Measurements from ENCODE around the gene THG1L.
A peak's percentile ranks its signal among the peaks of the same experiment; 100 is the strongest.
"Not testable (repeated sequence)": the region's sequence is repeated elsewhere in the genome, so short reads cannot be mapped to it uniquely, and the experiment has no call there.

The THG1L gene
- 8.1 to 10.0 reads per million in 2 donors for total RNA-seq

- DNase-seq: peak; percentile 90 to 99 (median 95)
These were observed at the start of gene THG1L for GRCh38 chr5:157731272-157732129. Gene THG1L, plus strand, starts transcription at chr5:157731420. Its CDS starts 21 bp downstream, at chr5:157731441.

GRCh38 chr5:157682257-157682656, 49.0 kb upstream of the THG1L start:
- DNase-seq: no peak

DNA sequence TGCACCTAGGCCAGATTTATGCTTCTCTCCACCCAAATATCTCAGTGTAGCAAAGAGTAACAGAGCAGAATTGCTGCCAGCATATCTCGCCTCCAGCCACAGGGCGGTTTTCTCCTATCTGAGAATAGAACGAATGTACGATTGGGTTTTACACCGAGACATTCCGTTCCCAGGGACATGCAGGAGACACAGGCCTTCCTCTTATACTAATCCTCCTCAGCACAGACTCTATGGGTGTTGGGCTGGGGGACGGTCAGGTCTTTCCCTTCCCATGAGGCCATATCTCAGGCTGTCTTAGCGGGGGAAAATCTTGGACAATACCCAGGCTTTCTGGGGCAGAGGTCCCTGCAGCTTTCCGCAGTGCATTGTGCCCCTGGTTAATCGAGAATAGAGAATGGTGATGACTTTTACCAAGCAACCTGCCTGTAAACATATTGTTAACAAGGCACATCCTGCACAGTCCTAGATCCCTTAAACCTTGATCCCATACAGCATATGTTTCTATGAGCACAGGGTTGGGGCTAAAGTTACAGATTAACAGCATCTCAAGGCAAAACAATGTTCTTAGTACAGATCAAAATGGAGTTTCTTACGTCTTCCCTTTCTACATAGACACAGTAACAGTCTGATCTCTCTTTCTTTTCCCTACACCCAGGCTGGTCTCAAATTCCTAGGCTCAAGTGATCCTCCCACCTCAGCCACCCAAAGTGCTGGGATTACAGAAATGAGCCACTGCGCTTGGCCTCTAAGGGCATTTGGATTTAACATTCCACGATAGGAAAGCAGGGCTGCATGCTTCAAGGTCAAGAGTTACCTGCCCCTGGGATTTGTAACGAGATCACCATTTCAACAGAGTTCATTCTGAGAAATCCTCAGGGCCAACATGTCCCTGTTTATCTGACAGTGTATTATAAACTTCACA, 44.7 kb upstream of the THG1L start:
- DNase-seq: not testable (repeated sequence)

DNA sequence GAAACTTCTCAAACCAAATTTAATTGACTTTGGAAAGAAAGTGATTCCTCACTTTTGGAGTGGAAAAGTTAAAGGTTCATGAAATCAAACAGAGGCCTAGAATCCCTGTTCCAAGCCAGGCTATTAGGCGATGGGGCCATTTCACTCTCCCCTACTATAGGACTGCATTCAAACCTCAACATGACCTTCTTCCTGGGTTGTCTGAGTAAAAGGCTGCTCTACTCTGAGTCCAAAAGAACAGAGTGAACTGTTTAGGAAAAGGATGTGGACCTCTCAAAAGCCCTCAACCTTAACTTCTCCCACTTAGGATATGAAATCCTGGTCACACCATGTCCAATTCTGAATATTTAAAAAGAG, 44.0 kb upstream of the THG1L start:
- DNase-seq: no peak

DNA sequence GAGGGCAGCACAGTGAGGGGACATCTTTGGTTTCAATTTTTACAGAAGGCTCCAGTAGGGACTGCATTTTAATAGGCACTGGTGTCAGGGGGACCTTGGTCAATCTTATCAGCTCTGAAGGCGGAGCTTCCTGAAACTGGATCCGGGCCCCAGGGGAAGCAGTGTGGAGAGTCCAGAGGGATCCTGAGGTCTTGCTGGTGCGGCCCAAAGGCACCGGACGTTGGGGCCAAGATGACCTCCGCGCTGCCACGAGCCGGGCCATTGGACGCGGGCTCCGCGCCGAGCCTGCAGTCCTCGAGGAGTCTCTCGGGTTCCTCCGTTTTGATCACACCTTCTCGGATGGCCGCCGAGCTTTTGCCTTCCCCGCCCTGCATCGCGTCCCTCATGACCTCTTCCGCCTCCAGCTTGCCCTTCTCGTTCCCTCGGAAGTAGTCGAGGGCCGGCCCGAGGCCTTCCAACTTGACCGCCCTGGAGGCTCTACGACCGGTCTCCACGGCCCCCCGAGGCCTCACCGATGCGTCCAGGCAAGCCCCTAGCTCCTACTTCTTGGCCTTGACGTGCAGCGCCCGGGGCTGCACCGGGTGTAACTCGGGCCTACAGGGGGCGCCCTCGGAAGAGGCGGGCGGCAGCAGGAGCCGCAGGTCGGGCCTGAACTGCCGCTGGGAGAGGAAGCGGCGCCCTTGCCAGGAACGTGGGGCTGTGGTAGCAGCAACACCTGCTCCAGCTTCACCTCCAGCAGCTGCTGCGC, 41.1 kb upstream of the THG1L start:
- peak in 3 of 5 experiments; percentile 18 to 49 (median 22) for DNase-seq

- no peak for DNase-seq
These were observed 40.4 kb upstream of the THG1L start for GRCh38 chr5:157690690-157691433.

DNA sequence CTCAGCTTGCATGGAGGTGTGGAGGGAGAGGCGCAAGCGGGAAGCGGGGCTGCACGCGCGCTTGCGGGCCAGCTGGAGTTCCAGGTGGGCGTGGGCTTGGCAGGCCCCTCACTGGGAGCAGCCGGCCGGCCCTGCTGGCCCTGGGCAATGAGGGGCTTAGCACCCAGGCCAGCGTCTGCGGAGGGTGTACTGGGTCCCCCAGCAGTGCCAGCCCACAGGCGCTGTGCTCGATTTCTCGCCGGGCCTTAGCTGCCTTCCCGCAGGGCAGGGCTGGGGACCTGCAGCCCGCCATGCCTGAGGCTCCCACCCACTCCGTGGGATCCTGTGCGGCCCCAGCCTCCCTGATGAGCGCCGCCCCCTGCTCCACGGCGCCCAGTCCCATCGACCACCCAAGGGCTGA, 37.4 kb upstream of the THG1L start:
- DNase-seq: not testable (repeated sequence)

GRCh38 chr5:157696154-157696553, 35.1 kb upstream of the THG1L start:
- DNase-seq: not testable (repeated sequence)

DNA sequence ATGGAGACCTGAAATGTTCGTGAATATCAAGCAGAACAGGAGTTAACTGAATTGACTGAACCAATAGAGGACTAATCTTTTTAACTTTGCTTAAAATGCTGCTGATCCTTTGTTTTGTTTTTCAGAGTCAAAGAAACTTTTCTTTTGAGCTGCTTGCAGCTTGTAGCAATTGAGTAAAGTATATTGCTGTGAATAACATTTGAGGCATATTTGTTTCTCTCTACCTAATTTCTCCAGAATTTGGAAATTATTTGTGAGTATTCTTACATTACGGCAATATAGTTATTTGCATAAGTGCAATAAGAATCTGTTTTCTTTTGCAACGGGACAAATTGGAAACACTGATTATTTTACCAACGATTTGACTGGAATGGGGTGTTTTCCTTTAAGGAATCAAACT, 32.5 kb upstream of the THG1L start:
- not testable (repeated sequence) for DNase-seq

GRCh38 chr5:157703736-157704135, 27.5 kb upstream of the THG1L start:
- no peak for DNase-seq

GRCh38 chr5:157708866-157709265, 22.4 kb upstream of the THG1L start:
- DNase-seq: no peak

DNA sequence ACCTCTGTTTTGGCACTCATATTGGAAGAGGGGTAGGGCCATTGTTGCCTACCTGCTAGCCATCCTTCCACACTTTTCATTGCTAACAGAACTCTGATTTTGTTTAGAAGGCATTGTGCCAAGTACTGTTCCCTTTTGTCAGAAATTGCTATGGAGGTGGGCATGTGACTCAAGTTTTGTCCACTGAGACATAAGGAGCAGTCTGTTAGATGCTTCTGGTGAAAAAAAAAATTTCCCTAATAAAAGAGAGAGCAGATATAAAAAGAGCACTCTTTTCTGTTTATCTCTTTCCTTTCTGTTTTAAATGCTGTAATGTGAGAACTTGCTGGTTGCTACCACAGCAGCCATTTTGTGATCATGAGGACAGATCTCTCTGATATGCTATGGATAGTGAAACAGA, 21.9 kb upstream of the THG1L start:
- DNase-seq: peak in 1 of 5 experiments; percentile 27

GRCh38 chr5:157710431-157710830, 20.8 kb upstream of the THG1L start:
- no peak for DNase-seq

GRCh38 chr5:157710882-157711281, 20.3 kb upstream of the THG1L start:
- DNase-seq: peak in 1 of 5 experiments; percentile 17

GRCh38 chr5:157713830-157714595, 17.2 kb upstream of the THG1L start:
- no peak for DNase-seq

DNA sequence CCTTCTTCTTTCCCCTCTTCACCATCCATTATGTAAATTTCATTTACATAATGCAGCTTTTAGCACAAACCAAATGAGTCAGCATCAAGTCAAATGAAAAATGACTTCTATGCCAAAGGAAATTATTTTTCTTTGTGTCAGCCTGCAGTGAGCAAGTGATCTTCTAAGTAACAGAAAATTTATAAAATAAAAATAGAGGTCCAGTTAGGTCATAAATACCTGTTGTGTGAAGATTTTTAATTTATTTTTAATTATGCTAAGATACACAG, 16.7 kb upstream of the THG1L start:
- DNase-seq: no peak

- peak in 2 of 5 experiments; percentile 30 to 76 for DNase-seq
These were observed 12.7 kb upstream of the THG1L start for GRCh38 chr5:157718519-157718918.

DNA sequence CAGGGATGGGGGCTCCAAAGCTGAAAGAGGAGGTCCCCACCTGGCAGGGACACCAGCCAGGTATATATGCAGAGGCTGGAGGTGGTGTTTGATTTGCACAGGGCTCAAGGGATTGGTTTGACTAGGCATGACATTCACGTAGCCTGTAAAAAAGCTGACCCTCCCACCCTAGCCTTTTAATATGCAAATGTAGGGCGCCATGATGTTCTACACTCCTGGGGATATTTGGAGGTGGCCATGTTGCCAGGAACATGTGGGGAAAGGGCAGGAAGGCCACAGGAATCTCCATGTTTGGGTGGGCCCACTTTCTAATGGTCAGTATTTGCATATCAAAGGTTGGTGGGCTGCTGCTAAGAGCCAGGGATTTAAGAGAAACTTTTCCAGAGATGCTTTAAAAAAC, 12.0 kb upstream of the THG1L start:
- no peak for DNase-seq

- no peak for DNase-seq
These were observed 10.1 kb upstream of the THG1L start for GRCh38 chr5:157721159-157721558.

- DNase-seq: not testable (repeated sequence)
These were observed 8.3 kb upstream of the THG1L start for GRCh38 chr5:157722895-157723294.

DNA sequence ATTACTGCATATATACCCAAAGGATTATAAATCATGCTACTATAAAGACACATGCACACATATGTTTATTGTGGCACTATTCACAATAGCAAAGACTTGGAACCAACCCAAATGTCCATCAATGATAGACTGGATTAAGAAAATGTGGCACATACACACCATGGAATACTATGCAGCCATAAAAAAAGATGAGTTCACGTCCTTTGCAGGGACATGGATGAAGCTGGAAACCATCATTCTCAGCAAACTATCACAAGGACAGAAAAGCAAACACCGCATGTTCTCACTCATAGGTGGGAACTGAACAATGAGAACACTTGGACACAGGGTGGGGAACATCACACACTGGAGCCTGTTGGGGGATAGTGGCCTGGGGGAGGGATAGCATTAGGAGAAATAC, 4.6 kb upstream of the THG1L start:
- DNase-seq: not testable (repeated sequence)
